GM19035 (cell line): ENCODE data around the gene ZNF516.
"Not testable (repeated sequence)": the region's sequence is repeated elsewhere in the genome, so short reads cannot be mapped to it uniquely, and the experiment has no call there.

Source experiments
- ATAC-seq: cut with Tn5 transposase; IDR thresholded peaks from one replicate; pipeline ENCODE4 v1.9.1; 2021; ENCODE audit not compliant: unreplicated experiment

The ZNF516 gene, protein sequence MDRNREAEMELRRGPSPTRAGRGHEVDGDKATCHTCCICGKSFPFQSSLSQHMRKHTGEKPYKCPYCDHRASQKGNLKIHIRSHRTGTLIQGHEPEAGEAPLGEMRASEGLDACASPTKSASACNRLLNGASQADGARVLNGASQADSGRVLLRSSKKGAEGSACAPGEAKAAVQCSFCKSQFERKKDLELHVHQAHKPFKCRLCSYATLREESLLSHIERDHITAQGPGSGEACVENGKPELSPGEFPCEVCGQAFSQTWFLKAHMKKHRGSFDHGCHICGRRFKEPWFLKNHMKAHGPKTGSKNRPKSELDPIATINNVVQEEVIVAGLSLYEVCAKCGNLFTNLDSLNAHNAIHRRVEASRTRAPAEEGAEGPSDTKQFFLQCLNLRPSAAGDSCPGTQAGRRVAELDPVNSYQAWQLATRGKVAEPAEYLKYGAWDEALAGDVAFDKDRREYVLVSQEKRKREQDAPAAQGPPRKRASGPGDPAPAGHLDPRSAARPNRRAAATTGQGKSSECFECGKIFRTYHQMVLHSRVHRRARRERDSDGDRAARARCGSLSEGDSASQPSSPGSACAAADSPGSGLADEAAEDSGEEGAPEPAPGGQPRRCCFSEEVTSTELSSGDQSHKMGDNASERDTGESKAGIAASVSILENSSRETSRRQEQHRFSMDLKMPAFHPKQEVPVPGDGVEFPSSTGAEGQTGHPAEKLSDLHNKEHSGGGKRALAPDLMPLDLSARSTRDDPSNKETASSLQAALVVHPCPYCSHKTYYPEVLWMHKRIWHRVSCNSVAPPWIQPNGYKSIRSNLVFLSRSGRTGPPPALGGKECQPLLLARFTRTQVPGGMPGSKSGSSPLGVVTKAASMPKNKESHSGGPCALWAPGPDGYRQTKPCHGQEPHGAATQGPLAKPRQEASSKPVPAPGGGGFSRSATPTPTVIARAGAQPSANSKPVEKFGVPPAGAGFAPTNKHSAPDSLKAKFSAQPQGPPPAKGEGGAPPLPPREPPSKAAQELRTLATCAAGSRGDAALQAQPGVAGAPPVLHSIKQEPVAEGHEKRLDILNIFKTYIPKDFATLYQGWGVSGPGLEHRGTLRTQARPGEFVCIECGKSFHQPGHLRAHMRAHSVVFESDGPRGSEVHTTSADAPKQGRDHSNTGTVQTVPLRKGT

DNA sequence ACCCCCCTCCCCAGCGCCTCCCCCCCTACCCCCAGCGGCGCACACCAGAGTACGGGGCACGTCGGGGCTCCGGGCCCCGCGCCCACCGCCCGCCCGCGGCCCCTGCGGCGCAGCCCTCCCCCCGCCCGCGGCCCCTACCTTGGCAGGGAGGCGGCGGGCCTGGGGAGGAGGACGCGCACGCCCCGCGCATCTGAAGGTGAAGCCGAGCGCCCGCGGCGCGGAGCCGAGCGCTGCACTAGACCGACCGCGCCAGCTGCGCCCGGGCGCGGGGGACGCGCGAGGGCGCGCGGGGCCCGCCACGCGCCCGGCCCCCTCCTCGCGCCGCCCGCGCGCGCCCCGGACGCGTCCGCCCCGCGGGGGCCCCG lies at the start of gene ZNF516:
TSS of gene ZNF516 (minus strand) at position 237 of the 365 bp plus-strand sequence. CDS start 52,188 bp downstream, outside the sequence.
- no peak for ATAC-seq

DNA sequence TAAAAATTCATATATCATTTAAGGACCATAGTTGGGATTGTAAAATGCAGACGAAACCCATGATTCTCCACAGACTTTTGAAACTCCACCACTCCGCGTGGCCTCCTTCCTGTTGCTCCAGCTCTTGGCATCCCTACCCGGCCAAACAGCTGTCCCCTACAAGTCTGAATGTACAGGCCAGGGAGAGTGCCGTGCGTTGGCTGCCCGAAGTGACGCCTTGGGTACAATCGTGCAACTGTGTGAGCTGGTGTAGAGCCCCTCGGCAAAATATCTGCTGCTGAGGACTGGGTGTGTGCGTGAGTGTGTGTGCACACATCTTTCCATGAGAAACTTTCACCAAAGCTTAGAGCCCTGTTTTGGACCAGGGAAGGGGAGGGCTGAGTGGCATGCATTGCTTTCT lies 43.8 kb upstream of the ZNF516 start:
- no peak for ATAC-seq

DNA sequence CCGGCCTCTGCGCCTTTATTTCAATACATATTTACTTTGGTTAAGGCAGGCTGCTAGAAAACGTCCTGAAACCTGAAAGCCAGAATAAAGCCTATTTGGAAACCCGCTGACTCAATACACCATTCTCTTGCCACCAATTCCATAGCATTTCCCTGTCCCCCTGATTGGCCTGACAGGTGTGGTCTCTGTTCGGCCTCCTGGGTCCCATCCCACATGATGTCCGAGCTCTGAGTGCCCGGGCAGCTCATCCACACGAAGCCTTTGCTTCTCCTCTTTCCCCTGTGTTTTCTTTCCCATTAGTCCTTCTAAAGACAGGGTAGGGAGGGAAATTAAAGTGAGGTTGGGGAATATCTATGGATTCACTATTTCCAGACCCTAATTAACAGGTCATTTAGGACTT lies 42.6 kb upstream of the ZNF516 start:
- no peak for ATAC-seq

DNA sequence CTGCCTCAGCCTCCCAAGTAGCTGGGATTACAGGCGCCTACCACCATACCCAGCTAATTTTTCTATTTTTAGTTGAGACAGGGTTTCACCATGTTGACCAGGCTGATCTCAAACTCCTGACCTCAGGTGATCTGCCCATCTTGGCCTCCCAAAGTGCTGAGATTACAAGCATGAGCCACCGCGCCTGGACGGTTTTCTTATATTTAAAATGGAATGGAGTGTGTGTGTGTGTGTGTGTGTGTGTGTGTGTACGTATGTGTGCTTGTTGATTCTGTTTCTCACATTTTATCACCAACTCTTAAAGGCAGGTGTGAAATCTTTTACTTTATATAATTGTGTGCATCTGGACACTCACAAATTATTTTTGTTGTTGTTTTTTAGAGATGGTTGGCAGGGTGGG lies 41.6 kb upstream of the ZNF516 start:
- ATAC-seq: not testable (repeated sequence)

DNA sequence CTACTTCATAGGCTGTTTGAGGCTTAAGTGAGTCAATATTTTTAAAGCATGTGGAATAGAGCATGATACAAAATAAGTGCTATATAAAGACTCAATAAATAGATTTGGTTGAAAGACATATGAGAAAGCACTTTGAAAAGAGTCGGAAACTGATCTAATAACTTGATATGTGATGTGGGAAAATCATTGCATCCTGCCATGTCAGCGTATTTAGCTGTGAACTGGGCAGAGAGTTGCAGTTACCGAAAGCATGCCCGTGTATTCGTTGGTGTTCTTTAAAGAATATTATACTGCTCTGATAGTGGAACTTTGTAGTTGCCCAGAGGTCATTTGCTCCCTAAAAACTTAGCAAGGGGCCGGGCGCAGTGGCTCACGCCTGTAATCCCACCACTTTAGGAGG lies 37.8 kb upstream of the ZNF516 start:
- no peak for ATAC-seq

DNA sequence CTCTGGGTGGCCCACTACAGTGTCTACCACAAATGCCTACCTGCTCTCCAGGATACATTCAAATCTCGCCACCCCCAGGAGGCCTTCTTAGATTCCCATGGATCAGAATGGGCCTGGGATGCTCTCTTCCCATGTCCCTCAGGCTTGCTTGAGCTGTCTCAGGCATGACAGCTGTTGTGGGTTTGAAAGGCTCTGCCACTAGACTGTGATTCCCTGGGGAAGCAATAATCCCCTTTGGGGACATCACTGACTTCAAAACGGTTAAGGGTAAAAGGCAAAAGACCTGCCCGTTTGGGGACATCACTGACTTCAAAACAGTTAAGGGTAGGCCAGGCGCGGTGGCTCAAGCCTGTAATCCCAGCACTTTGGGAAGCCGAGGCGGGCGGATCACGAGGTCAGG lies 35.8 kb upstream of the ZNF516 start:
- no peak for ATAC-seq

DNA sequence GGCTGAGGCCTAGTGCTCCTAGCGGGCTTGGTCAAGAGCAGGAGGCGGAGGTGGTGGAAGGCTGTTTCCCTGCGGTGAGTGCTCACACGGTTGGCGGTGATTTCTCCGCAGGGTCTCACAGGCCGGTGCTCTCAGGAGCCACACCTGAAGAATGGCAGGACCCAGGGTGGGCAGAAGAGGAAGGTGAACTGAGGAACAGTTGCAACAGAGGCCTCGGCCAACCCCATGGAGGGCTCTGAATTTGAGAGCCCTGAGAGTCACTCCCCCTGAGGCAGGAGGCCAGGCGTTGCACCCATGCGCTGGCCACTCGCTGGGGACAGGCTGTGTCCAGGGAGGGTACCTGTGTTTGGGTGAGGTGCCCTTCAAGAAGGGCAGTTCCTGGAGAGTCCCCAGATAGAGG lies 35.3 kb upstream of the ZNF516 start:
- ATAC-seq: no peak

DNA sequence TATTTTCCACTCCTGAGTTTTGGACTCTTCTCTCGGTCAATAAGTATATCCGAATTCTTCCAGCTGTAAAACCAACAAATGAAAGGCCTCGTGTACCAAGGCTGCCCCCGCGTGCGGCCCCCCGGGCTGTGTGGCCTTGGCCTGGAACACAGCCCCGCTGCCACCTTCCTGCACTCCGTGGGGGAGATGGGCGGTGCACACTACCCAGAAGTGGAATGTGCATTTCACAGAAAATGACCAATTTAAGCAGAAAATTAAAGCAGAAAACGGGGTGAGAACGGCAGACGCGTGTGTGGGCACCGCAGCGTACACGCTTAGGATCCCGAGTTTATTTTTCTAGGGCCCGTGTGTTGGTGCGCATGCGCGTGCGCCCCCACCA lies 34.4 kb upstream of the ZNF516 start:
- ATAC-seq: no peak

DNA sequence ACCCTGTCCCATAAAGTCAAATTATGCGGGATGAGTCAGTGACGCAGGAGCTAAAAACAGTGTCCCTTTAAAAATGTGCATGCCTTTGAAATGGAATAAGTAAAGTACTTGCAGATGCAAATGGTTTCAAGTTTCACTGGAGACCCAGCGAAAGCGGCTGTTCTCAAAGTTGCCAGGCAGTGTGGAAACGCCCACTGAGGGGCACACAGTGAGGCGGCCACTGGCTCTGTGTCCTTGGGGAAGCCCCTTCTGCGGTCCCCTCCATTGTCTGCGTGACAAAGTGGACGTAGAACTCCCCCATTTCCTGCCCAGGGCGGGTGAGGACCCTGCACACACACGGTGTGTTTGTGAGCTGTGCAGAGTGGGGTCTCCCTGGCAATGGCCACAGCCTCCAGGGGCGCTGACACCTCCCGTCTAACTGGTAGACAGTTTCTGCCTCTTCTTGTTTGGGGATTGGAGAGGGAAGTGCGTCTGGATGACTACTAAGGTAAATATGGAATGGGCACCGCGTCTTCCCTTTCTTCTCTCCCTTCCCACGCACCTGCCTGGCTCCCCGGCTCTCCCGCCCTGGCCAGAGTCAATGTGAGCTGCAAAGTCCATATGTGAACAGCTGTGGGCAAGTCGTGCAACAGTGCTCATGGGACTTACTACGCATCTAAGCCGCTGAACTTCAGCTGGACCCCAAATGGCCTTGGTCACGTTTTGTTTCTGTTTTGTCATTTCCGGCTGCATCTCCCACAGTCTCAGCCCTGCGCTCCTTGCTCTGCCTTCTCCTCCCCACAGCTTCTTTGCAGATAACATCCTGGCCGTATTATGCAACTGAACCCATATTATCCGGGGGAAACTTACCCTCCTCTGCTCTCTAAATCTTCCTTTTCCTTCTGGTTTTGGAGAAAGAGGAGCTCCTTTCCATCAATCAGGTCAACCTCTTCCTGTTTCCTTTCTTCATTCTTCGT lies 33.7 kb upstream of the ZNF516 start:
- no peak for ATAC-seq

DNA sequence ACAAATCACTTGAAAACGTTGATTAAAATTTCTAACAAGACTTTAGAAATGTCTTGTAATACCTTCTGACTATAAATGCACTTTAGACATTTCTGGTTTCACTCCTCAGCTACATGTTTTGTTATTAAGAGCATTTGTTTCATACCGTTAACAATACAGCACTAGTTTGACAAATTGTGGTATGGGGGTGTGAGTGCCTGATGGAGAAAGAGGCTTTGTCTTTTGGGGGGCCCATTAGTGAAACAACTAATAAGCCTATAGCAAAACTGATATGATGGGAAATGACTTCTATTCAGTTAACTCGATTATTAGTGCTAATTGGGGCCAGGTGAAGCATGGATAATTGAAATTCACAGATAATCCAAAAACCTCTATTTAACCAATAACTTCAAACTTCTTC lies 30.9 kb upstream of the ZNF516 start:
- no peak for ATAC-seq

DNA sequence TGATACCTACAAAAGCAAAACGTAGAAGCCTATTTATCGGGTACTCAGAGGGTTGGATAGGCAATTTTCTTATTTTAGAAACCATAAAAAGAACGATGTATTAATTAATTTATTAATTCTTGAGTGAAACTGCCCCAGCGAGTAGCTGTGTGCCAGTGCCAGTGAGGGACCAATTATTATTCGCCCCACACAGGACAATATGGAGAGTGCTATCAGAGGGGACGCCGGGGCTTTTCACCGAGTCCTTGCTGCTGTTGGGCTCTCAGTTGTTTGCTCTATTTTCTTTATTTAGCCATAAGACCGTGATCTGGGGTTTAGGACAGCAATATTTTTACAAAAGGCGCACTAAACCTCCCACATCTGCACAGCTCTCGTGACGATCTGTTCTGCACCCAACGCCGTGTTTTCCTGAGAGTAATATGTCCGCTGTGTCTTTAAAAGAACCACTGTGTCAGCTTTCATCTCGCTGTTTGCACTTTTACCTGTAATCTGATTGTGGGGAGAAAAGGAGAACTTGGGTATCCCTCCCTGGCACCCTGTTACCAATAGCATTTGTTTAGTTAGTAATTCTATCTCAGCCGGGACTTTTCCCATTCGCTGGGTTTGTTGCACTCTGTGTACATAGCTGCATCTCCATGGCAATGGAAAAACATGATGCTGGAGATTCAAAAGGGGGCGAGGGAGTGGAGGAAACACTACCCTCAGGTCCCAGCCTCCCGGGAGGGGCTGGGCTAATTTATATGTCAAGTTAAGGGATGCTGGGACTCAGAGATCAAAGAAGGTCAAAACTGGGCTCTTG lies 30.1 kb upstream of the ZNF516 start:
- no peak for ATAC-seq

DNA sequence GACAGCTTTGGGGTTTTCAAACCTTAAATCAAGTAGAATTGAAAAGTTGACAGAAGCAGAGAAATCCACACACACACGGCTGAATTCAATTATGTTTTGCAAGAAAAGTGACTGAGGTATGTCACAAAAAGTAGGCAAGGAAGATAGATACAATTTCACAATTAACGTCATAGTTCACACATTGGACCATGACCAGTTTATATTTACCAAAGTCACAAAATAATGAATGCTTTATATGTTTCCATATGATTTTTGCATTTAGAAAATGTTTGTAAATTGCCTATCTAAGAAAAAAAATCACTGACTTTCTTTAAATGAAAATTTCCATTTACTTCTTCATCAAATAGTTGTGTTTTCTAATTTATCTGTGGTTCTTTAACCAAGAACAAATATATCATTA lies 29.4 kb upstream of the ZNF516 start:
- no peak for ATAC-seq

DNA sequence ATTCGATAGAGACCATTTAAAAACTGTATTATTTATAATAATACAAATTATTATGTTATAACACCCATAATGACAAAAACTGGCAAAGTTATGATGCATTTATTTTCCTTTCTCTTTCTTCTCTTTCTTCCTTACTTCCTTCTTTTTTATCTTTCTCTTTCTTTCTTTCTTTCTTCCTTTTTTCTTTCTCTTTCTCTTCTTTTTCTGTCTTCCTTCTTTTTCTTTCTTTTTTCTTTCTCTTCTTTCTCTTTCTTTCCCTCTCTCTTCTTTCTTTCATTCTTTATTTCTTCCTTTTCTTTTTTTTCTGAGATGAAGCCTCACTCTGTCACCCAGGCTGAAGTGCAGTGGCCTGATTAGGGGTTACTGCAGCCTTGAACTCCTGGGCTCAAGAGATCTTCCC lies 27.5 kb upstream of the ZNF516 start:
- ATAC-seq: no peak

DNA sequence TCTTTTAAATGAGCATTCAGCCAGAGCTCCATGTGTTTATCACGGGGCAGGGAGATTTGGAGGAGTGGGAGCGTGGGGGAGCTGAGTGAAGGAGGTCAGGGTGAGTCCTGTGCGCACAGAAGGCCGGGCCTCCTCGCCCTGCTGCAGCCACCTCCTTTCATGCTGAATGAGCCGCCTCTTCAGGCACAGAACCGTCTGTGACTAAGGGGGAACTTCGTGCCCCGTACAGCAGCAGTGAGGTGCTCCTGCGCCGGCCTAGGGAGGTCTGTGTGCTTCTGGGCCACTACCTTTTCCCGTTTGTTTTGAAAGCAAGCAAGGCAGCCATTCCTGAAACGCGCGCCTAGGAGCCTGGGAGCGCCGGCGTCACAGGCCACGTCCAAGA lies 27.1 kb upstream of the ZNF516 start:
- ATAC-seq: no peak

DNA sequence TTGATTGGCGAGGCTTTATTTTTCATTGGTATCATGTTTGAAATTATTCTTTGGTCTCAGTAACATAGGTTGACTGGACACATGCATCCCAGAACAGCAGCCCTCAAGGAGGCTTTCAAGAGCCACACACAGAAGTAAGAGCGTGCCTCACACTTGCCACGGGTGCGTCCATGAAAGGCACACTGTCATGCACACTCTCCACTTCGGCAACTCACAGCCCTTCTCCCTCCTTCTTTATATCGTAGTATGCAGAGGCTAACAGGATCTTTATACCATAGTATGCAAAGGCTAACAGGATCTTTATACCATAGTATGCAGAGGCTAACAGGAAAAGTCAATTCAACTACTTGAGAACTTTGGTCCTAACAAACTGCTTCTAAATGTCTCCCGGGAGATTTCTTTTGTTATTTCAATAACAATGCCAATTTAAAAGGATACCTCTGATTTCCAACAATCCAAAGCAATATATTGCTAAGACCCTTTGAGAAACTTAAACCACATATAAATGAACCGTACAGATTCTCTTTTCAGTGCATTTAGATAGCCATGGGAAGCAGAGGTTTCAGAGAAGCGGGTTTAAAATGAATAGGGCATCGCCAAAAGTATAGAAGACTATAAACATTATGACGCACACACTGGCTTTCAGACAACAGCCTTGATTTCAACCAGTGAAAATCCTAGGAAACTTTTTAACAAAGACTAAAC lies 26.5 kb upstream of the ZNF516 start:
- ATAC-seq: no peak

DNA sequence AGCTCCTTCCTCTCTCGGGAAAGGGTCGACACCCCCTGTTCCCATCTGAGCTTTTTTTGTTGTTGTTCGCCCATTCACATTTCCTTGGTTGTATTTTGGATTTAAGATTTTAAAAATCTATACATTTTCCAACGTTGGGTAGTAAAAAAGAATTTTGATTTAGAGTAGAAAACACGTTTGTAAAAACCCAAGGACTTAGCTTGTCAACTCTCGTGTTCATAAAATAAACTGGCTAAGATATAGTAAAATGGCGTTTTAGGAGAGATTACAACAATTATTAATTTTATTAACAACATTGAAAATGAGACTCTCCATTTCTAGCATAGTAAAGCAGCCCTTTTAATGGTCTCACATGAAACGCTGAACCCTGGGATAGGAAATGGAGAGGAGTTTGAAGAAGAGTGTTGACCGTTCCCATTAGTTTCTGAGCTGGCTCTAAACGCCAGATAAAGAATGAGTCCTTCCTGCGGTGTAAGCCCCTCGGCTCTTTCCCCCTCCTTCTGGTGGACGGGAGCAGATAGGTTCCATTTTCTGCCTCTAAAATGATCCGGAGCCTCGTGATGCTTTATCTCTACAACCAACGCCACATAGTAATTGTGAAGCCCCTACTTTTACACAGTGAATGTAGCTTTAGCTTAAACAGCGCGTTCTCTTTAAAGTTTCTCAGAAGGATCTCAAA lies 24.0 kb upstream of the ZNF516 start:
- ATAC-seq: no peak

DNA sequence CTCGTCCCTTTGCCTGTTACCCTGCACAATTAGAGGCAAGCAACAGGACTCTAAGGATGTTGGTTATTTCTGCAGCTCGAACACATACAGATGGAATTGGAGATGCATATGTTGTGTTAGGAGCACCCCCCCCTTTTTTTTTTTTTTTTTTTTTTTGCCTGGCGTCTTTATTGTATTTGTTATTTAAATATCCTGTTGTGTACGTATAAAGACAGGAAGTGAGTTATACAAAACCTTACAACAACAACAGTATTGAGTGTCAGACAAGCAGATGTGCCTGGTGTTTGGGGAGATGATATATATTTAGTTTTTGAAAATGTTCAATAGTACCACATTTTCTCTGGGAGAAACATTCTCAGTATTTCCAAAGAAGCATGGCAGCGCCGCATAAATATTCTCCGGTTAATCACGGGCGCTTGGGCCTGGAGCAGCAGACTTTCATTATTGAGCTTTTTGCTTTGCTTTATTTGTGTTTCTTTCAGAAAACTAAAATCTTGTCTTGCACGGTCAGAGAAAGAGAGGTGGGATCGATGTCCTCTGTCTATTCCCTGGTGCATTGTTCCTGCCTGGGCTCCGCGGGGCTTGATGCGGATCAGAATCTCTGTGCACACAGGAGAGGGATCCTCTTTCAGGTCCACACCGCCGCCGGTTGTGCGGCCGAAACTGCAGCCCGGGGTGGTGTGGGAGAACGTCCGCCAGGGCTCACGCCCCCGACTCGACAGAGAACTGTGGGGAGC lies 23.2 kb upstream of the ZNF516 start:
- ATAC-seq: no peak

DNA sequence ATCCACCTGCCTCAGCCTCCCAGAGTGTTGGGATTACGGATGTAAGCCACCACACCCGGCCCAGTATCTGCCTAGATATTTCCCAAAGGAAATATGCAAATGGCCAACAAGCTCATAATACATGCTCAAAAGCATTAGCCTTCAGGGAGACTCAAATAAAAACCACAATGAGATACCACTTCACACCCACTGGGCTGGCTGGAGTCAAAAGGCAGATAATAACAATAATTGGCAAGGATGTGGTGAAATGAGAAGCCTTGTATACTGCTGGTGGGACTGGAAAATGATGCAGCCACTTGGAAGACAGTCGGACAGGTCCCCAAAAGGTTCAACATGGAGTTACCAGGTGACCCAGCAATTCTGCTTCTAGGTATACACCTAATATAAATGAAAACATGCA lies 20.5 kb upstream of the ZNF516 start:
- ATAC-seq: no peak
